Measurements from ENCODE around the gene SUMO3.

SUMO3 gene

DNA sequence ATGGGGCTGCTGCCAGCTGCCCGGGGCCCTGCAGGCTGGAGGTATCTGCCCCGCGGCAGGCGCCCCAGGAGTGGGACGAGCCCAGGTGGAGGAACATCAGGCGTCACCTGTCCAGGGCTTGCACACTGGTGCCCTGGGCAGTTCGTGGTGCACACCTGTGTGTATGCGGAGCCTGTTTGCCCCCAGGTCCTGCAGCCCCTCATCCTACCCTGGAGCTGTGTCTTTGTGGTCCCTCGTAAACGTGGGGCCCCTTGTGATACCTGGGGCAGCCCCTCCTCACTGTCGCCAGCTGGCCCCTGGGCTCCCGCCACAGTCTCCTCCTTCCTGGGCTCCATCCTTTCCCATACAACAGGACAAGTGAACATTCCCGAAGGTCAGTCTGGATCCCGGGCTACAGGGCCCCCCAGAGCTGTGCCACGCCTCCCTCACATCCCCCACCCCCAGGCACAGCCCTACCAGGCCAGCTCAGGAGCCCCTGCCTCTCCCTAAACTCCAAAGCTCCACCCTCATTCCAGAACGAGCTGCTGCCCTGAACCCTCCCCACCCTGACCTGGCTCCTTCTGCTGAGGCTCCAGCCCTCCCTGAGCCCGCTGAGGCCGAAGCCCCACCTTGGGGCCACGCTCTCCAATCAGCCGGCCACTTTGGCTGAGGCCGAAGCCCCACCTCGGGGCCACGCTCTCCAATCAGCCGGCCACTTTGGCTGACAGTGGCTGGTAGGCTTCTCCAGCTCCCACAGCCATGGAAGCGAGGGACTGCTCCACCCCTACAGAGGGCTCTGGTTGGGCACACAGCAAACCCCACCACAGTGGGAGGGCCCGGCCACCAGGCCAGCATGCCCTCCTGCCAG lies 58.9 kb downstream of the SUMO3 start:
- no peak for DNase-seq (ENCODE audit: low spot score)

DNA sequence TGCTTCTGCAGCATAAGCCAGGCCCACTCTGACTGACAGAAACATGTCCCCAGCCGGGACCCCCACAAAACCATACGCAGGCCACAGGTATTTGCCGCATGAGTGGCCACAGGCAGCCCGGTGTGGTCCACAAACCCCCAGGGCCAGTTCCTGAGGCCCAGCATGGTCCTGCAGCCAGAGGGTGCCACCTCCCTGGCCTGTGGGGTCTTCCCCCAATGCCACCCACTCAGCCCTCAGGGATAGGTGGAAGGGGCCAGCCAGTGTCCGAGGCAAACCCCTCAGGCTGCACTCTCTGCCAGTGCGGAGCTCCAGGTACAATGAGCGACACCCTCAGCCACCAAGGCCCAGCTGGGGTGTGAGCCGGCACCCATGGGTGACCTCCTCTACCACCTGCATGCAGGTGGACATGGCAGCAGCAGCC lies 59.7 kb downstream of the SUMO3 start:
- DNase-seq (ENCODE audit: low spot score), result no peak

- no peak for DNase-seq (ENCODE audit: low spot score)
These were observed 60.1 kb downstream of the SUMO3 start for GRCh38 chr21:44757731-44758130.

DNA sequence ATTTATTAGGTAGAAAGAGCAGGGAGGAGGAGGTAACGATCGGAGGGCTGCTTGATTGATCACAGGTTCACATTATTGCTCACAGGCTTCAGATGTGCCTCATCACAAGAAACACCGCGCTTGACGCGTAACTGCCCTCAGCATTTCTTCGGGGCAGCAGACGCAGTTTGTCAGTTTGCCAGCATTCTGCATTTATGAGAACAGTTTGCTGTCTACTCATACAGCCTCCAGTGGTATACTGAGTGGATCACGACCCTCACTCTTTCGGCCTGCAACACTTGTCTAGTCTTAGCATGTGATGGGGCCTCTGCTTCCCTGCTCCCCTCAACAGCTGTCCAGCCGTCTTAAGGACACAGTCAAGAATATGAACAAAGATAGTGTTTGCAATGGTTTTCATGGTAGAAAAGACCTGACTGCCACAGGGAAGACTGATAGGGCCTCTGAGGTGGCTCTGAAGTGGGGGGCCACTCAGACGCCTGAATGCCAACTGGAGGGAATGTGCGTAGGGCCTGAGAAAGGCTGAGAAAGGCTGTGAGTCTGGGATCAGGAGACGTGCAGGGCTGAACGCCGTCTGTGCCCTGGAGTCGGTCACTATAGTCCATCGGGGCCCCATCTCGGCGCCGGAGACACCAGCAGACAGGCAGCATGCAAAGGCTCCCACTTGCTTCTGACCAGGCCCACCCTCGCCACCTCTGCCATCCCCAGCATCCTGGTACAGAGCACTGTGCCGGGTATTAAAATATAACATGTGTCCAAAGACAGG lies 61.3 kb downstream of the SUMO3 start:
- no peak for DNase-seq (ENCODE audit: low spot score)
